Spleen (tissue), 11 donors: ENCODE data around the gene GNAT3. TPM values are rescaled to one million over a fixed set of nuclear protein-coding genes. Genes with fewer than 3 reads are reported as not detected.

ENCODE experiments used
- DNase-seq: peaks from one replicate; pipeline ENCODE4 v3.0.0-alpha.2; 2020
- H3K27ac ChIP-seq, 8 donors: fragments of 200-600 bp; sonication (generic) in 7 of 8; 1 replicate in 4 of 8; 2 replicates in 4 of 8; pipeline versions ENCODE4 v1.5.0 to v1.8.0; 2016 to 2021; ENCODE audit warnings: inconsistent platforms in 4 of 8, mild to moderate bottlenecking in 4 of 8, moderate library complexity in 1 of 8
- H3K27me3 ChIP-seq, 7 donors: fragments of 200-600 bp; sonication (generic) in 6 of 7; replicated peaks in 1 of 7; 1 replicate in 4 of 7; 2 replicates in 3 of 7; pipeline versions ENCODE4 v1.5.0 to v1.8.0; 2016 to 2021; ENCODE audit warnings: inconsistent platforms in 3 of 7, mild to moderate bottlenecking in 1 of 7
- H3K36me3 ChIP-seq, 6 donors: fragments of 200-600 bp; sonication (generic) in 5 of 6; 1 replicate in 4 of 6; 2 replicates in 2 of 6; pipeline versions ENCODE4 v1.5.0 to v1.8.0; 2016 to 2021; ENCODE audit warnings: inconsistent platforms in 2 of 6
- H3K4me1 ChIP-seq, 6 donors: fragments of 200-600 bp; sonication (generic) in 5 of 6; 1 replicate in 3 of 6; 2 replicates in 3 of 6; pipeline versions ENCODE4 v1.5.0 to v1.8.0; 2016 to 2021; ENCODE audit warnings: inconsistent platforms in 3 of 6
- H3K4me3 ChIP-seq, 8 donors: fragments of 200-600 bp; sonication (generic) in 7 of 8; 1 replicate in 4 of 8; 2 replicates in 4 of 8; pipeline versions ENCODE4 v1.5.0 to v1.8.0; 2016 to 2021; ENCODE audit warnings: inconsistent platforms in 4 of 8, mild to moderate bottlenecking in 4 of 8, moderate library complexity in 2 of 8
- H3K9me3 ChIP-seq, 8 donors: fragments of 200-600 bp; sonication (generic) in 7 of 8; 1 replicate in 4 of 8; 2 replicates in 4 of 8; pipeline versions ENCODE4 v1.5.0 to v1.8.0; 2016 to 2021; ENCODE audit warnings: inconsistent platforms in 4 of 8
- POLR2A ChIP-seq, 3 donors: fragments of 450-650 bp; IDR thresholded peaks; one replicate each; pipeline ENCODE4 v1.5.1; 2017; ENCODE audit warnings: antibody characterized with exemption in 3 of 3, mild to moderate bottlenecking in 1 of 3
- POLR2AphosphoS5 ChIP-seq, 3 donors: sonication (generic); formaldehyde crosslinking; IDR thresholded peaks; one replicate each; pipeline ENCODE4 v1.5.1; 2017; ENCODE audit warnings: antibody characterized with exemption in 3 of 3
- WGBS, 5 donors: extraction: QIAGEN DNeasy Blood & Tissue Kit in 3 of 5; methylation state at CpG; one replicate each; pipeline versions ENCODE4 v1.1.5 to v1.1.7; 2013 to 2018; 5-methylcytosine and 5-hydroxymethylcytosine counted together
- intact Hi-C: fragments of 100-400 bp; cut with DNase I; formaldehyde crosslinking; loops from one replicate; pipeline ENCODE4 v1.15.0; 2023; ENCODE audit warnings: low total_unique reads
- polyA plus RNA-seq, 3 donors: library from polyadenylated mRNA; stranded (reverse); fragments of 200-250 nt; gene quantifications; one replicate each; pipeline ENCODE4 v1.2.1, GENCODE V29; 2013
- total RNA-seq, 7 donors: library from RNA; depleted of rRNA in 3 of 7; stranded (reverse); fragments of >200 nt in 3 of 7; fragmentation: NEBNext Ultra II Directional in 4 of 7; extraction: Animal tissue kit (Norgen Biotek cat#: 25700) in 4 of 7; gene quantifications; one replicate each; pipeline versions ENCODE4 v1.1.0 to v1.2.1, GENCODE V29; 2016 to 2021
- TF ChIP-seq, protein P1 (sequence below), 11 experiments: fragments of 200-600 bp in 7 of 11; fragments of 450-650 bp in 4 of 11; sonication (generic) in 4 of 11; IDR thresholded peaks in 8 of 11; conservative IDR thresholded peaks in 3 of 11; 1 replicate in 7 of 11; 2 replicates in 4 of 11; pipeline versions ENCODE4 v1.4.0 to v1.8.0; 2016 to 2021; ENCODE audit warnings: antibody characterized with exemption in 11 of 11, inconsistent platforms in 4 of 11, mild to moderate bottlenecking in 1 of 11
- donor health status: healthy with polysubstance abuse.
- donor health status: DM: no; HTN: no; CAD: no; lungs with moderate emphysema.
- donor health status: DM: no; HTN: no; CAD: no.
- donor health status: Bipolar disorder and iron deficiency.
- donor health status: healthy.
- donor health status: DM: no; HTN: no; CAD: no.
- donor health status: DM: yes; HTN: yes; CAD: no.

The GNAT3 gene
- total and polyA plus RNA-seq, 10 donors, result not detected

DNA sequence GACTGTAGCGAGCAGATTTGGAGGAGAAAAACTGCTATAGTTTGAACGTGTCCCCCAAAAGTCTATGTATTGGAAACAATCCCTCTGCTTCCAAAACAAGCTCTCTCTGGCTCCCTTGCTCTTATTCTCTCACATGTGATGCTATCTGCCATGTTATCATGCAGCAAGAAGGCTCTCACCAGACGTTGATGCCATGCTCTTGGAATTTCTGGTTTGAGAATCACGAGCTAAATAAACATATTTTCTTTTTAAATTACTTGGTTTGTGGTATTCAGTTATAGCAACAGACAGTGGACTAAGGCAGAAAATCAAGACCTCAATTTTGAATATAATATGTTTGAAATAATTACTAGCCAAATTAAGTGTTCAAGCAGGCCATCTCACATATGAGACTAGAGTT, 17.5 kb upstream of the GNAT3 start:
- H3K36me3 ChIP-seq, result no peaks in the 10 kb centered on the region
- 71 to 90% (median 75%) methylated on average over 4 of the region's 4 CpGs for WGBS, 5 donors
- no peak for TF ChIP-seq POLR2A (IDR thresholded peaks at IDR 0.05)
- no peak for TF ChIP-seq POLR2AphosphoS5 (IDR thresholded peaks at IDR 0.05)
- TF ChIP-seq, protein P1, sequence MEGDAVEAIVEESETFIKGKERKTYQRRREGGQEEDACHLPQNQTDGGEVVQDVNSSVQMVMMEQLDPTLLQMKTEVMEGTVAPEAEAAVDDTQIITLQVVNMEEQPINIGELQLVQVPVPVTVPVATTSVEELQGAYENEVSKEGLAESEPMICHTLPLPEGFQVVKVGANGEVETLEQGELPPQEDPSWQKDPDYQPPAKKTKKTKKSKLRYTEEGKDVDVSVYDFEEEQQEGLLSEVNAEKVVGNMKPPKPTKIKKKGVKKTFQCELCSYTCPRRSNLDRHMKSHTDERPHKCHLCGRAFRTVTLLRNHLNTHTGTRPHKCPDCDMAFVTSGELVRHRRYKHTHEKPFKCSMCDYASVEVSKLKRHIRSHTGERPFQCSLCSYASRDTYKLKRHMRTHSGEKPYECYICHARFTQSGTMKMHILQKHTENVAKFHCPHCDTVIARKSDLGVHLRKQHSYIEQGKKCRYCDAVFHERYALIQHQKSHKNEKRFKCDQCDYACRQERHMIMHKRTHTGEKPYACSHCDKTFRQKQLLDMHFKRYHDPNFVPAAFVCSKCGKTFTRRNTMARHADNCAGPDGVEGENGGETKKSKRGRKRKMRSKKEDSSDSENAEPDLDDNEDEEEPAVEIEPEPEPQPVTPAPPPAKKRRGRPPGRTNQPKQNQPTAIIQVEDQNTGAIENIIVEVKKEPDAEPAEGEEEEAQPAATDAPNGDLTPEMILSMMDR (IDR thresholded peaks at IDR 0.05 in 8 of 11, conservative IDR thresholded peaks at IDR 0.05 in 3 of 11), result no peak
- H3K9me3 ChIP-seq, result peaks cover 0 to 22% (median 0%) of the 10 kb centered on the region in 8 donors
- no peak for DNase-seq
- no peak overlapping the region for H3K27ac ChIP-seq
- peaks cover 0 to 8% (median 0%) of the 10 kb centered on the region in 6 donors for H3K4me1 ChIP-seq
- H3K27me3 ChIP-seq, result no peaks in the 10 kb centered on the region
- intact Hi-C loops, result no loop called here
- no peak overlapping the region for H3K4me3 ChIP-seq

DNA sequence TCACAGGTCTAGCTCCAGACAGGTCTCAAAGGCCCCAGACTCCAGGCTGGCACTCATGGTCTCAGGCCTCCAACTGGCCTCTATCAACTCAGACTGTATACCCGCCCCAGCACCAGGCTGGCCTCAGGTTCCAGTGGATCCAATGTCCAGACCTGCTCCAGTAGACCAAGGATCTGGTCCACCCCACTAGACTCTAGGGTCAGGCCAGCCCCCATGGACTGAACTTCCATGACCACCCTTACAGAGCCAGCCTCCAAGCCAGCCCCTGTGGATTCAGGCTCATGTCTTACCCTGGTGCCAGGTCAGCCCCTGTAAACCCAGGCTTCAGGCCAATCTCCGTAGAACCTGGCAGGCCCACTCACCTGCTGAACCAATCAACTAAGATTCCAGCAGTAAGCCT, 16.8 kb upstream of the GNAT3 start:
- H3K27me3 ChIP-seq, result no peaks in the 10 kb centered on the region
- no peak for DNase-seq
- 90 to 100% (median 93%) methylated on average over 2 of the region's 2 CpGs for WGBS, 5 donors
- intact Hi-C loops, result no loop called here
- no peaks in the 10 kb centered on the region for H3K36me3 ChIP-seq
- H3K4me1 ChIP-seq, result peaks cover 0 to 8% (median 0%) of the 10 kb centered on the region in 6 donors
- H3K4me3 ChIP-seq, result no peak overlapping the region
- no peak for TF ChIP-seq POLR2A (IDR thresholded peaks at IDR 0.05)
- no peak overlapping the region for H3K27ac ChIP-seq
- H3K9me3 ChIP-seq, result peaks cover 0 to 22% (median 0%) of the 10 kb centered on the region in 8 donors

DNA sequence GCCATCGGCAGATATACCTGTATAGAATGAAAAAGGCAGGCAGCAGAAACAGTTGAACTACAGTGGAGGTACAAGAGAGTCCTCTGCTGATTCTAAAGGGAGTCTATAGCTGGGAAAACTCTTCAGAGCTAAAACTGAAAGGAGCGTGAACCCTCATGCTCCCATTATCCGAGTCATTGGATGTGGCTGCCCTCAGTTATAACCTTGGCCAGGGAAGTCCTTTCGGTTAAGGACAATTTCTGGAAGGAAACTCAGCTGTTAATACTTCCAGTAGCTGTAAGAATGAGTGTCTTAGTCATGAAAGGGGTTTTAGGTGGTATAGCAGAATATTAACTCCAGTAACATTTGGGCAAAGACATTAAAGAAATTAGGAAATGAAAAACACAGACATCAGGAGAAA, 14.6 kb upstream of the GNAT3 start:
- H3K36me3 ChIP-seq, result no peaks in the 10 kb centered on the region

DNA sequence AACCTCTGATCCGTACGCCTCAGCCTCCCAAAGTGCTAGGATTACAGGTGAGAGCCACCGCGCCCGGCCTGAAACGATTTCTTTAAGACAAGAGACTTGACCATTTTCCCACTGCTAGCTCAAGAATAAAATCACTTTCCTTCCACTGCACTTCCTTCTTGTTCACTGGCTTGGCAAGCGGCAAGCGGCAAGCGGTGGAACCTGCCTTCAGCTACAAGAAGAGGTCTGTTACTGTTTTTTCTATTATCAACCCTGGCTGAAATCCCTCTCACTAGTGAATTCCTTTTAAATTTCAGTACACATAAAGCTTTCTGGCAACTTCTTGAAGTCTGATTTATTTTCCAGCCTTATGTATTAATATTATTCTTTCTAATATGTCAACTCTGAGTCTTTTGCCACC, 12.8 kb upstream of the GNAT3 start:
- H3K27me3 ChIP-seq, result no peaks in the 10 kb centered on the region
- 86 to 100% (median 96%) methylated on average over 9 of the region's 9 CpGs for WGBS, 5 donors
- no peak overlapping the region for H3K27ac ChIP-seq
- H3K9me3 ChIP-seq, result no peaks in the 10 kb centered on the region
- no peak overlapping the region for H3K4me3 ChIP-seq
- no peaks in the 10 kb centered on the region for H3K36me3 ChIP-seq
- TF ChIP-seq POLR2A (IDR thresholded peaks at IDR 0.05) (no peak), POLR2AphosphoS5 (IDR thresholded peaks at IDR 0.05) (no peak)
- TF ChIP-seq, protein P1 (IDR thresholded peaks at IDR 0.05 in 8 of 11, conservative IDR thresholded peaks at IDR 0.05 in 3 of 11), result no peak
- DNase-seq, result no peak
- intact Hi-C loops, result no loop called here
- peaks cover 0 to 8% (median 0%) of the 10 kb centered on the region in 6 donors for H3K4me1 ChIP-seq

More for the DNA sequence above, 14.6 kb upstream of the GNAT3 start:
- no peak for TF ChIP-seq POLR2AphosphoS5 (IDR thresholded peaks at IDR 0.05)
- no peak for TF ChIP-seq POLR2A (IDR thresholded peaks at IDR 0.05)
- TF ChIP-seq, protein P1 (IDR thresholded peaks at IDR 0.05 in 8 of 11, conservative IDR thresholded peaks at IDR 0.05 in 3 of 11), result no peak
- WGBS, 5 donors, result 63 to 85% (median 73%) methylated on average over 4 of the region's 4 CpGs
- no peak for DNase-seq
- no peak overlapping the region for H3K4me3 ChIP-seq
- peak overlapping the region in 2 of 8 donors; percentile 4 to 32 for H3K27ac ChIP-seq
- intact Hi-C loops, result no loop called here
- H3K9me3 ChIP-seq, result peaks cover 0 to 8% (median 0%) of the 10 kb centered on the region in 8 donors
- peaks cover 0 to 8% (median 0%) of the 10 kb centered on the region in 6 donors for H3K4me1 ChIP-seq
- H3K27me3 ChIP-seq, result no peaks in the 10 kb centered on the region

DNA sequence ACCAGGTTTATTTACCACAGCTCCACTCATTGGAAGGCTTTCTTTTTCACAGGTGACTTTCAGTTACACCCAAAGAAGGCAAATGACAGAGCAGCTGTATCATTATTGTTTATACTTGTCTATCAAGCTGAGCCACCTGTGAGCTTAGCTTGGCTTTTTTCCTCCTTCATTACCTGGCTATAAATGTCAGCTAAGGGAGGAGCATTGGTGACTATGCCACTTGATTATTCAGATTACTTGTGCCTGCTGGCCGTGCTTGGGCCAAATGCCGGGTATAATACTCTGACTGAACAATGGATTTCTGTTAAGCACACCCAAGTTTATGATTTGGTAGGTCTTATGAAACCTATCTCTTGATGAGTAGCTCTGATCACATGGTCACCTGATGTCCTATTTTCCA, 9.9 kb upstream of the GNAT3 start:
- Histone ChIP-seq H3K36me3 (no peaks in the 10 kb centered on the region), H3K27me3 (no peaks in the 10 kb centered on the region), H3K27ac (no peak overlapping the region), H3K4me1 (peaks cover 0 to 10% (median 4%) of the 10 kb centered on the region in 6 donors), H3K4me3 (no peak overlapping the region), H3K9me3 (no peaks in the 10 kb centered on the region)
- intact Hi-C loops, result no loop called here
- DNase-seq, result no peak
- 84 to 100% (median 96%) methylated on average over 2 of the region's 2 CpGs for WGBS, 5 donors
- TF ChIP-seq POLR2A (IDR thresholded peaks at IDR 0.05), result no peak
- TF ChIP-seq, protein P1 (IDR thresholded peaks at IDR 0.05 in 8 of 11, conservative IDR thresholded peaks at IDR 0.05 in 3 of 11), result no peak
- TF ChIP-seq POLR2AphosphoS5 (IDR thresholded peaks at IDR 0.05), result no peak
